SK-N-SH treated with all-trans-retinoic acid at 6 μM for 48 hours (cell line): Measurements from ENCODE around the gene FAM32A.

Experiments used
- ATAC-seq: fragments of 200-7000 bp; cut with Tn5 transposase; 3 replicates; pipeline ENCODE4 v1.9.1; 2020; ENCODE audit warnings: mild to moderate bottlenecking, moderate library complexity
- ARNTL ChIP-seq: fragments of 450-650 bp; formaldehyde crosslinking; IDR thresholded peaks from 2 replicates; pipeline ENCODE4 v1.5.0; 2020; ENCODE audit warnings: low read depth, mild to moderate bottlenecking, moderate library complexity, borderline replicate concordance
- BACH2 ChIP-seq: fragments of 250-450 bp; sonication (Bioruptor Pico); IDR thresholded peaks from 2 replicates; pipeline ENCODE4 v1.9.0; 2021; ENCODE audit warnings: mild to moderate bottlenecking, borderline replicate concordance
- CSDC2 ChIP-seq: fragments of 250-450 bp; sonication (Bioruptor Pico); IDR thresholded peaks from 2 replicates; pipeline ENCODE4 v1.5.0; 2020; ENCODE audit warnings: mild to moderate bottlenecking, moderate library complexity
- ESRRG ChIP-seq: fragments of 250-450 bp; sonication (Bioruptor Pico); IDR thresholded peaks from 2 replicates; pipeline ENCODE4 v1.6.1; 2021; ENCODE audit warnings: mild to moderate bottlenecking
- GLIS3 ChIP-seq: fragments of 250-450 bp; sonication (Bioruptor Pico); IDR thresholded peaks from 2 replicates; pipeline ENCODE4 v1.5.0; 2020; ENCODE audit warnings: mild to moderate bottlenecking, moderate library complexity
- ISL1 ChIP-seq: fragments of 250-450 bp; sonication (Bioruptor Pico); IDR thresholded peaks from 2 replicates; pipeline ENCODE4 v2.1.2; 2022; ENCODE audit warnings: mild to moderate bottlenecking, moderate library complexity
- OSR1 ChIP-seq: fragments of 250-450 bp; sonication (Bioruptor Pico); IDR thresholded peaks from 2 replicates; pipeline ENCODE4 v1.8.0; 2022; ENCODE audit warnings: moderate library complexity, mild to moderate bottlenecking, inconsistent platforms
- PPARA ChIP-seq: fragments of 250-450 bp; sonication (Bioruptor Pico); IDR thresholded peaks from 2 replicates; pipeline ENCODE4 v1.5.0; 2020; ENCODE audit warnings: mild to moderate bottlenecking, borderline replicate concordance
- RARB ChIP-seq: fragments of 250-450 bp; sonication (Bioruptor Pico); IDR thresholded peaks from 2 replicates; pipeline ENCODE4 v1.8.0; 2021; ENCODE audit warnings: mild to moderate bottlenecking, moderate library complexity
- TCF4 ChIP-seq: fragments of 250-450 bp; sonication (Bioruptor Pico); IDR thresholded peaks from 2 replicates; pipeline ENCODE4 v1.8.0; 2021; ENCODE audit warnings: mild to moderate bottlenecking, moderate library complexity, borderline replicate concordance
- TOX ChIP-seq: fragments of 250-450 bp; sonication (Bioruptor Pico); IDR thresholded peaks from 2 replicates; pipeline ENCODE4 v1.8.0; 2021; ENCODE audit warnings: mild to moderate bottlenecking, moderate library complexity, borderline replicate concordance
- ZC3H10 ChIP-seq: fragments of 250-450 bp; sonication (Bioruptor Pico); IDR thresholded peaks from 2 replicates; pipeline ENCODE4 v1.5.1; 2021; ENCODE audit warnings: mild to moderate bottlenecking, moderate library complexity
- ZFP3 ChIP-seq: fragments of 250-450 bp; sonication (Bioruptor Pico); IDR thresholded peaks from 2 replicates; pipeline ENCODE4 v1.5.0; 2020; ENCODE audit warnings: mild to moderate bottlenecking, moderate library complexity
- ZFP30 ChIP-seq: fragments of 450-650 bp; formaldehyde crosslinking; IDR thresholded peaks from 2 replicates; pipeline ENCODE4 v1.5.0; 2022; ENCODE audit warnings: mild to moderate bottlenecking, moderate library complexity
- ZNF565 ChIP-seq: fragments of 450-650 bp; formaldehyde crosslinking; conservative IDR thresholded peaks from 2 replicates; pipeline ENCODE4 v1.5.0; 2020; ENCODE audit warnings: low read depth, mild to moderate bottlenecking, moderate library complexity
- ZNF70 ChIP-seq: fragments of 450-650 bp; formaldehyde crosslinking; IDR thresholded peaks from 2 replicates; pipeline ENCODE4 v1.5.0; 2020; ENCODE audit warnings: mild to moderate bottlenecking, moderate library complexity
- ZNF8 ChIP-seq: fragments of 450-650 bp; formaldehyde crosslinking; IDR thresholded peaks from 2 replicates; pipeline ENCODE4 v1.5.0; 2020; ENCODE audit warnings: mild to moderate bottlenecking, moderate library complexity
- TF ChIP-seq, protein P1 (sequence below): fragments of 250-450 bp; sonication (Bioruptor Pico); IDR thresholded peaks from 2 replicates; pipeline ENCODE4 v1.8.0; 2021; ENCODE audit warnings: low read depth, mild to moderate bottlenecking, moderate library complexity, borderline replicate concordance
- TF ChIP-seq, protein P2 (sequence below): fragments of 250-450 bp; sonication (Bioruptor Pico); IDR thresholded peaks from 2 replicates; pipeline ENCODE4 v1.5.0; 2020; ENCODE audit warnings: mild to moderate bottlenecking, moderate library complexity
- TF ChIP-seq, protein P3 (sequence below): fragments of 250-450 bp; sonication (Bioruptor Pico); IDR thresholded peaks from 2 replicates; pipeline ENCODE4 v1.5.1; 2021; ENCODE audit warnings: mild to moderate bottlenecking, moderate library complexity
- TF ChIP-seq, protein P4 (sequence below): fragments of 250-450 bp; sonication (Bioruptor Pico); IDR thresholded peaks from 2 replicates; pipeline ENCODE4 v1.5.1; 2020; ENCODE audit warnings: low read depth, mild to moderate bottlenecking, moderate library complexity

Gene FAM32A

DNA sequence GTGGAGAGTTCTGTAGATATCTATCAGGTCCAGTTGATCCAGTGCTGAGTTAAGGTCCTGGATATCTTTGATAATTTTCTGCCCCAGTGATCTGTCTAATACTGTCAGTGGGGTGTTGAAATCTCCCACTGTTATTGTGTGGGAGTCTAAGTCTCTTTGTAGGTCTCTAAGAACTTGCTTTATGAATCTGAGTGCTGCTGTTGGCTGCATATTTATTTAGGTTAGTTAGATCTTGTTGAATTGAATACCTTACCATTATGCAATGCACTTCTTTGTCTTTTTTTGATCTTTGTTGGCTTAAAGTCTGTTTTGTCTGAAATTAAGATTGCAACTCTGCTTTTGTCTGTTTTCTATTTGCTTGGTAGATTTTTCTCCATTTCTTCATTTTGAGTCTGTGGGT lies 27.9 kb downstream of the FAM32A start (continued):
- TF ChIP-seq, protein P1, sequence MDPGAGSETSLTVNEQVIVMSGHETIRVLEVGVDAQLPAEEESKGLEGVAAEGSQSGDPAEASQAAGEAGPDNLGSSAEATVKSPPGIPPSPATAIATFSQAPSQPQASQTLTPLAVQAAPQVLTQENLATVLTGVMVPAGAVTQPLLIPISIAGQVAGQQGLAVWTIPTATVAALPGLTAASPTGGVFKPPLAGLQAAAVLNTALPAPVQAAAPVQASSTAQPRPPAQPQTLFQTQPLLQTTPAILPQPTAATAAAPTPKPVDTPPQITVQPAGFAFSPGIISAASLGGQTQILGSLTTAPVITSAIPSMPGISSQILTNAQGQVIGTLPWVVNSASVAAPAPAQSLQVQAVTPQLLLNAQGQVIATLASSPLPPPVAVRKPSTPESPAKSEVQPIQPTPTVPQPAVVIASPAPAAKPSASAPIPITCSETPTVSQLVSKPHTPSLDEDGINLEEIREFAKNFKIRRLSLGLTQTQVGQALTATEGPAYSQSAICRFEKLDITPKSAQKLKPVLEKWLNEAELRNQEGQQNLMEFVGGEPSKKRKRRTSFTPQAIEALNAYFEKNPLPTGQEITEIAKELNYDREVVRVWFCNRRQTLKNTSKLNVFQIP (CRISPR knock-in tag) = no peak
- TF ChIP-seq TOX (CRISPR knock-in tag) = no peak

- no peak for ATAC-seq
- TF ChIP-seq ZC3H10 (no peak), ESRRG (no peak), TCF4 (CRISPR knock-in tag) (no peak), CSDC2 (CRISPR knock-in tag) (no peak), OSR1 (CRISPR knock-in tag) (no peak), ZFP30 (no peak), ZNF565 (no peak), GLIS3 (CRISPR knock-in tag) (no peak), TOX (CRISPR knock-in tag) (no peak), ISL1 (CRISPR knock-in tag) (no peak), ZNF8 (CRISPR knock-in tag) (no peak), ZNF70 (CRISPR knock-in tag) (no peak), ZFP3 (CRISPR knock-in tag) (no peak), BACH2 (CRISPR knock-in tag) (no peak), PPARA (CRISPR knock-in tag) (no peak), RARB (CRISPR knock-in tag) (no peak)
- TF ChIP-seq, protein P2, sequence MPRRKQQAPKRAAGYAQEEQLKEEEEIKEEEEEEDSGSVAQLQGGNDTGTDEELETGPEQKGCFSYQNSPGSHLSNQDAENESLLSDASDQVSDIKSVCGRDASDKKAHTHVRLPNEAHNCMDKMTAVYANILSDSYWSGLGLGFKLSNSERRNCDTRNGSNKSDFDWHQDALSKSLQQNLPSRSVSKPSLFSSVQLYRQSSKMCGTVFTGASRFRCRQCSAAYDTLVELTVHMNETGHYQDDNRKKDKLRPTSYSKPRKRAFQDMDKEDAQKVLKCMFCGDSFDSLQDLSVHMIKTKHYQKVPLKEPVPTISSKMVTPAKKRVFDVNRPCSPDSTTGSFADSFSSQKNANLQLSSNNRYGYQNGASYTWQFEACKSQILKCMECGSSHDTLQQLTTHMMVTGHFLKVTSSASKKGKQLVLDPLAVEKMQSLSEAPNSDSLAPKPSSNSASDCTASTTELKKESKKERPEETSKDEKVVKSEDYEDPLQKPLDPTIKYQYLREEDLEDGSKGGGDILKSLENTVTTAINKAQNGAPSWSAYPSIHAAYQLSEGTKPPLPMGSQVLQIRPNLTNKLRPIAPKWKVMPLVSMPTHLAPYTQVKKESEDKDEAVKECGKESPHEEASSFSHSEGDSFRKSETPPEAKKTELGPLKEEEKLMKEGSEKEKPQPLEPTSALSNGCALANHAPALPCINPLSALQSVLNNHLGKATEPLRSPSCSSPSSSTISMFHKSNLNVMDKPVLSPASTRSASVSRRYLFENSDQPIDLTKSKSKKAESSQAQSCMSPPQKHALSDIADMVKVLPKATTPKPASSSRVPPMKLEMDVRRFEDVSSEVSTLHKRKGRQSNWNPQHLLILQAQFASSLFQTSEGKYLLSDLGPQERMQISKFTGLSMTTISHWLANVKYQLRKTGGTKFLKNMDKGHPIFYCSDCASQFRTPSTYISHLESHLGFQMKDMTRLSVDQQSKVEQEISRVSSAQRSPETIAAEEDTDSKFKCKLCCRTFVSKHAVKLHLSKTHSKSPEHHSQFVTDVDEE (CRISPR knock-in tag) = no peak
- TF ChIP-seq, protein P3, sequence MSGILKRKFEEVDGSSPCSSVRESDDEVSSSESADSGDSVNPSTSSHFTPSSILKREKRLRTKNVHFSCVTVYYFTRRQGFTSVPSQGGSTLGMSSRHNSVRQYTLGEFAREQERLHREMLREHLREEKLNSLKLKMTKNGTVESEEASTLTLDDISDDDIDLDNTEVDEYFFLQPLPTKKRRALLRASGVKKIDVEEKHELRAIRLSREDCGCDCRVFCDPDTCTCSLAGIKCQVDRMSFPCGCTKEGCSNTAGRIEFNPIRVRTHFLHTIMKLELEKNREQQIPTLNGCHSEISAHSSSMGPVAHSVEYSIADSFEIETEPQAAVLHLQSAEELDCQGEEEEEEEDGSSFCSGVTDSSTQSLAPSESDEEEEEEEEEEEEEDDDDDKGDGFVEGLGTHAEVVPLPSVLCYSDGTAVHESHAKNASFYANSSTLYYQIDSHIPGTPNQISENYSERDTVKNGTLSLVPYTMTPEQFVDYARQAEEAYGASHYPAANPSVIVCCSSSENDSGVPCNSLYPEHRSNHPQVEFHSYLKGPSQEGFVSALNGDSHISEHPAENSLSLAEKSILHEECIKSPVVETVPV (CRISPR knock-in tag) = no peak
- TF ChIP-seq, protein P4, sequence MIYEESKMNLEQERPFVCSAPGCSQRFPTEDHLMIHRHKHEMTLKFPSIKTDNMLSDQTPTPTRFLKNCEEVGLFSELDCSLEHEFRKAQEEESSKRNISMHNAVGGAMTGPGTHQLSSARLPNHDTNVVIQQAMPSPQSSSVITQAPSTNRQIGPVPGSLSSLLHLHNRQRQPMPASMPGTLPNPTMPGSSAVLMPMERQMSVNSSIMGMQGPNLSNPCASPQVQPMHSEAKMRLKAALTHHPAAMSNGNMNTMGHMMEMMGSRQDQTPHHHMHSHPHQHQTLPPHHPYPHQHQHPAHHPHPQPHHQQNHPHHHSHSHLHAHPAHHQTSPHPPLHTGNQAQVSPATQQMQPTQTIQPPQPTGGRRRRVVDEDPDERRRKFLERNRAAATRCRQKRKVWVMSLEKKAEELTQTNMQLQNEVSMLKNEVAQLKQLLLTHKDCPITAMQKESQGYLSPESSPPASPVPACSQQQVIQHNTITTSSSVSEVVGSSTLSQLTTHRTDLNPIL (CRISPR knock-in tag) = no peak
- TF ChIP-seq, protein P1 (CRISPR knock-in tag) = no peak
Measured at GRCh38 chr19:16216744-16217670, 31.8 kb downstream of the FAM32A start.

DNA sequence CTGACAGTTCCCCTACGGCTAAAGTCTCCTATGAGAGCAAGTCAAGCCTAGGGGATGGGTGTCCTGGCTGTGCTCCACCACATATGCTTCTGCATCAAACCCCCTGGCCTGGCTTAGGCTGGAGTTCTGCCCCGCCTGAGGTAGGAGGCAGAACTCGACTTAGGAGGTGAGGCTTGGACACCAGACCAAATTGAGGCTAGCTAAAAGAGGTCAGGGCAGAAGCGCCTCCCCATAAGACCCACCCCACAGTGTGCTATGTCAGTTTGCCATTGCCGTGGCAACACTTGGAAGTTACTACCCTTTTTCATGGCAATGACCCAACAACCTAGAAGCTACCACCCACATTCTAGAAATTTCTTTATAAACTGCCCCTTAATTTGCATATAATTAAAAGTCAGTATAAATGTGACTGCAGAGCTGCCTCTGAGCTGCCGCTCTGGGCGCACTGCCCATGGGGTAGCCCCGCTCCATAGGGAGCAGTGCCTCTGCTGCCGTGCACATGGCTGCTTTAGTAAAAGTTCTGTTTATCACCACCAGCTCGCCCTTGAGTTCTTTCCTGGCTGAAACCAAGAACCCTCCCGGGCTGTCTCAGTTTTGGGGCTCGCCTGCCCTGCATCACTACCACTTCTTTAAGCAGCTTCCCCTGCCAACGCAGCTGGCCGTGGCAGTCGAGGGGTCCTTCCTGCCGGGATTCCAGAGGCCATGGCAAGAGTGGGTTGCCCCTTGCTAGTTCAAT lies 32.7 kb downstream of the FAM32A start:
- TF ChIP-seq ZNF70 (CRISPR knock-in tag) (no peak), PPARA (CRISPR knock-in tag) (no peak), ARNTL (no peak), ZFP3 (CRISPR knock-in tag) (no peak), RARB (CRISPR knock-in tag) (no peak), ZNF565 (no peak), ISL1 (CRISPR knock-in tag) (no peak)
- TF ChIP-seq, protein P3 (CRISPR knock-in tag) = no peak
- TF ChIP-seq, protein P2 (CRISPR knock-in tag) = no peak
- TF ChIP-seq, all 23 proteins: peak for 0
- ATAC-seq = no peak
